Measurements from ENCODE around the gene MACF1.

GRCh38 chr1:39450956-39451606 lies 246.6 kb downstream of the MACF1 start:
- TF ChIP-seq CTCF (IDR thresholded peaks at IDR 0.05), result no peak
- no peak for TF ChIP-seq POLR2A (IDR thresholded peaks at IDR 0.05)

All from uterus (tissue), 2 donors.